Endothelial cell of umbilical vein (primary cell): ENCODE results near the gene SYT2. TPM values are rescaled to one million over a fixed set of nuclear protein-coding genes. Genes with fewer than 3 reads are reported as not detected.

Experiments used
- BruUV-seq: library from RNA; stranded (reverse); fragments of 400-500 nt; replicated peaks from 2 replicates; lab custom pipeline; 2021; lab: Mats Ljungman, UMichigan
- CTCF ChIA-PET: fragments of 300-600, 350-600 bp; sonication (Branson Sonifier 250); formaldehyde crosslinking; loops from one replicate; lab custom pipeline; 2021; ENCODE audit warnings: antibody characterized with exemption, inconsistent platforms; lab: Charles Lee
- POLR2A ChIA-PET: fragments of 300-600, 350-600 bp; sonication (Branson Sonifier 250); formaldehyde crosslinking; loops from one replicate; lab custom pipeline; 2021; ENCODE audit warnings: antibody characterized with exemption, inconsistent platforms; lab: Charles Lee
- DNase-seq: peaks from one replicate; pipeline ENCODE4 v3.0.0-alpha.2; 2011; ENCODE audit warnings: low read depth, low spot score
- FAIRE-seq: peaks from 2 replicates; lab custom pipeline; 2011; peaks lifted over from hg19 to GRCh38; lab: Jason Lieb, UNC
- H2AFZ ChIP-seq: 2 replicates; pipeline ENCODE4 v1.6.0; 2012; ENCODE audit warnings: low read depth, low read length, control low read depth, inconsistent platforms
- H3K27ac ChIP-seq: 2 replicates; pipeline ENCODE4 v1.5.1; 2011; ENCODE audit warnings: low read depth, mild to moderate bottlenecking, control low read depth, low read length, moderate library complexity; ENCODE audit not compliant: insufficient read depth
- H3K27me3 ChIP-seq, 2 experiments: 2 replicates each; pipeline versions ENCODE4 v1.6.0 to v1.6.1; 2011; ENCODE audit warnings: low read length in 2 of 2, mixed read lengths in 1 of 2; ENCODE audit not compliant: control insufficient read depth in 2 of 2, insufficient read depth in 2 of 2
- H3K36me3 ChIP-seq, 2 experiments: 2 replicates in 1 of 2; 3 replicates in 1 of 2; pipeline ENCODE4 v1.5.1; 2011; ENCODE audit warnings: low read length in 2 of 2, mild to moderate bottlenecking in 1 of 2, moderate library complexity in 1 of 2; ENCODE audit not compliant: control insufficient read depth in 2 of 2, insufficient read depth in 2 of 2; ENCODE audit errors: extremely low read depth in 1 of 2
- H3K4me1 ChIP-seq: 3 replicates; pipeline ENCODE4 v1.5.1; 2011; ENCODE audit warnings: mild to moderate bottlenecking, low read length; ENCODE audit not compliant: control insufficient read depth, insufficient read depth; ENCODE audit errors: extremely low read depth
- H3K4me2 ChIP-seq: 2 replicates; pipeline ENCODE4 v1.6.1; 2011; ENCODE audit warnings: low read length, control low read depth, mixed read lengths; ENCODE audit not compliant: insufficient read depth
- H3K4me3 ChIP-seq, 3 experiments: fragments of 200-600 bp in 1 of 3; sonication (generic), shearing (Covaris generic) in 1 of 3; replicated peaks in 1 of 3; 2 replicates each; pipeline ENCODE4 v1.5.1; 2011 to 2016; ENCODE audit warnings: control low read depth in 3 of 3, low read length in 3 of 3, mild to moderate bottlenecking in 2 of 3, inconsistent platforms in 1 of 3, low read depth in 1 of 3, moderate library complexity in 1 of 3; ENCODE audit not compliant: insufficient read depth in 1 of 3
- H3K79me2 ChIP-seq: 2 replicates; pipeline ENCODE4 v1.6.0; 2012; ENCODE audit warnings: low read length, inconsistent platforms; ENCODE audit not compliant: control insufficient read depth, insufficient read depth
- H3K9ac ChIP-seq: replicated peaks from 2 replicates; pipeline ENCODE3; 2011; ENCODE audit warnings: low read length, control low read depth; ENCODE audit not compliant: insufficient read depth; ENCODE audit errors: extremely low read depth
- H3K9me1 ChIP-seq: replicated peaks from 3 replicates; pipeline ENCODE4 v1.6.0; 2011; ENCODE audit warnings: mild to moderate bottlenecking, low read length; ENCODE audit not compliant: control insufficient read depth, insufficient read depth; ENCODE audit errors: extremely low read depth
- H3K9me3 ChIP-seq: replicated peaks from 2 replicates; pipeline ENCODE4 v1.5.1; 2012; ENCODE audit warnings: low read length, inconsistent platforms; ENCODE audit not compliant: control insufficient read depth, insufficient read depth
- H4K20me1 ChIP-seq: replicated peaks from 2 replicates; pipeline ENCODE3; 2011; ENCODE audit warnings: mild to moderate bottlenecking, low read length; ENCODE audit not compliant: control insufficient read depth, insufficient read depth; ENCODE audit errors: extremely low read depth
- CTCF ChIP-seq, 2 donors: IDR thresholded peaks; 1 replicate in 1 of 2; 2 replicates in 1 of 2; pipeline ENCODE4 v1.5.1; 2011; ENCODE audit warnings: low read length in 2 of 2, mild to moderate bottlenecking in 2 of 2, moderate library complexity in 2 of 2, control low read depth in 1 of 2, inconsistent platforms in 1 of 2, low read depth in 1 of 2; ENCODE audit not compliant: insufficient read depth in 1 of 2; ENCODE audit errors: extremely low read depth in 1 of 2
- EZH2 ChIP-seq: IDR thresholded peaks from 2 replicates; pipeline ENCODE4 v1.6.1; 2012; ENCODE audit warnings: borderline replicate concordance, low read depth, mild to moderate bottlenecking, moderate library complexity, low read length, inconsistent platforms; ENCODE audit not compliant: severe bottlenecking
- FOS ChIP-seq: IDR thresholded peaks from 2 replicates; pipeline ENCODE4 v1.6.1; 2011; ENCODE audit warnings: mild to moderate bottlenecking, low read length, moderate library complexity, borderline replicate concordance; ENCODE audit not compliant: insufficient read depth
- GATA2 ChIP-seq: IDR thresholded peaks from 2 replicates; pipeline ENCODE4 v1.7.0; 2011; ENCODE audit warnings: low read depth, mild to moderate bottlenecking, moderate library complexity, mixed read lengths, low read length; ENCODE audit not compliant: insufficient read length, insufficient read depth
- JUN ChIP-seq: IDR thresholded peaks from 2 replicates; pipeline ENCODE4 v1.6.1; 2011; ENCODE audit warnings: borderline replicate concordance, low read depth; ENCODE audit not compliant: insufficient read length, insufficient read depth
- MAX ChIP-seq: IDR thresholded peaks from 2 replicates; pipeline ENCODE4 v1.6.1; 2011; ENCODE audit not compliant: insufficient read depth, insufficient read length
- MYC ChIP-seq: IDR thresholded peaks from one replicate; pipeline ENCODE4 v1.6.1; 2011; ENCODE audit warnings: mild to moderate bottlenecking, low read depth, low read length
- POLR2A ChIP-seq: IDR thresholded peaks from 2 replicates; pipeline ENCODE4 v1.6.1; 2012; ENCODE audit warnings: low read depth, mild to moderate bottlenecking, control low read depth, low read length
- POLR2AphosphoS5 ChIP-seq: IDR thresholded peaks from 2 replicates; pipeline ENCODE4 v1.6.1; 2012; ENCODE audit warnings: low read depth, mild to moderate bottlenecking, control low read depth, low read length, moderate library complexity; ENCODE audit not compliant: insufficient read depth
- dilution Hi-C: fragments of 300-500 bp; cut with MboI; formaldehyde crosslinking; loops from one replicate; pipeline ENCODE4 v1.15.0; 2019; ENCODE audit warnings: low sequenced_read_pairs; ENCODE audit not compliant: extremely low pct_ligation_motif_present
- intact Hi-C: fragments of 100-400 bp; cut with micrococcal nuclease; formaldehyde crosslinking; loops from one replicate; pipeline ENCODE4 v1.10.0; 2022
- polyA plus RNA-seq, 4 experiments: library from polyadenylated mRNA; depleted of rRNA in 3 of 4; stranded (reverse) in 3 of 4; unstranded in 1 of 4; fragments of >200 nt; gene quantifications; 2 replicates each; pipeline versions ENCODE4 v1.2.1 to v1.2.3, GENCODE V29; 2011 to 2012; ENCODE audit warnings: missing spikeins in 1 of 4
- total RNA-seq: library from RNA; stranded (reverse); gene quantifications from 2 replicates; pipeline ENCODE4 v1.2.3, GENCODE V29; 2021

The SYT2 gene
- total and polyA plus RNA-seq, 2 donors (not counting 3 experiments of a cell fraction or from before 2014, with no cell fraction given) = not detected

GRCh38 chr1:202578565-202578964 lies 131.7 kb downstream of the SYT2 start:
- DNase-seq (no peak), FAIRE-seq (no peak)
- no peak overlapping the region for H3K27ac ChIP-seq
- no peaks in the 10 kb centered on the region for H3K36me3 ChIP-seq
- no peak overlapping the region for H3K4me3 ChIP-seq
- H3K27me3 ChIP-seq = no peaks in the 10 kb centered on the region
- H3K79me2 ChIP-seq = no peaks in the 10 kb centered on the region
- H3K4me1 ChIP-seq = peaks cover 4% of the 10 kb centered on the region
- H4K20me1 ChIP-seq = no peaks in the 10 kb centered on the region
- H3K9me3 ChIP-seq = no peaks in the 10 kb centered on the region
- dilution Hi-C loops (no loop called here), intact Hi-C loops (no loop called here)
- no peaks in the 10 kb centered on the region for H3K9me1 ChIP-seq
- ChIA-PET CTCF (interaction anchor here (0.6 to 1.2 kb wide), 6 partner anchors 9 to 25 kb away, joined by 3 read pairs; no protein-coding TSS in a partner anchor), POLR2A (no interaction called here)
- H2AFZ ChIP-seq = no peak overlapping the region
- H3K9ac ChIP-seq = no peak overlapping the region
- no TSS peak for BruUV-seq
- TF ChIP-seq EZH2 (no peak), MYC (no peak), MAX (no peak), JUN (no peak), POLR2AphosphoS5 (no peak), GATA2 (no peak), POLR2A (no peak), FOS (no peak), CTCF (IDR thresholded peaks at IDR 0.05; ENCODE audit: extremely low read depth in 1 of 2, insufficient read depth in 1 of 2, low read depth in 1 of 2, low read length in 2 of 2) (no peak)
- H3K4me2 ChIP-seq = no peak overlapping the region
